Stimulated activated memory B cell treated with anti-CD40 and anti-IgM and Interleukin-4, amounts not matched to agents 10 μg/mL and 1 μg/mL and 100 μg/mL, for 72 hours (primary cell): Measurements from ENCODE around the gene DYRK2.
A peak's percentile ranks its signal among the peaks of the same experiment; 100 is the strongest.

Source experiments
- ATAC-seq: fragments of 150-1000 bp; cut with Tn5 transposase; 2 replicates; pipeline ENCODE4 v1.10.0; 2021
- H3K27ac Mint-ChIP-seq: one replicate; pipeline ENCODE4 v1.8.0; 2022; ENCODE audit warnings: mild to moderate bottlenecking, mixed read lengths
- H3K27me3 Mint-ChIP-seq: one replicate; pipeline ENCODE4 v1.8.0; 2022; ENCODE audit warnings: mixed read lengths
- H3K36me3 Mint-ChIP-seq: one replicate; pipeline ENCODE4 v1.8.0; 2022; ENCODE audit warnings: mixed read lengths
- H3K4me1 Mint-ChIP-seq: one replicate; pipeline ENCODE4 v1.8.0; 2022; ENCODE audit warnings: mixed read lengths
- H3K4me3 Mint-ChIP-seq: one replicate; pipeline ENCODE4 v1.8.0; 2022; ENCODE audit warnings: mild to moderate bottlenecking, moderate library complexity, mixed read lengths
- H3K9me3 Mint-ChIP-seq: one replicate; pipeline ENCODE4 v1.8.0; 2022; ENCODE audit warnings: mixed read lengths

The DYRK2 gene

DNA sequence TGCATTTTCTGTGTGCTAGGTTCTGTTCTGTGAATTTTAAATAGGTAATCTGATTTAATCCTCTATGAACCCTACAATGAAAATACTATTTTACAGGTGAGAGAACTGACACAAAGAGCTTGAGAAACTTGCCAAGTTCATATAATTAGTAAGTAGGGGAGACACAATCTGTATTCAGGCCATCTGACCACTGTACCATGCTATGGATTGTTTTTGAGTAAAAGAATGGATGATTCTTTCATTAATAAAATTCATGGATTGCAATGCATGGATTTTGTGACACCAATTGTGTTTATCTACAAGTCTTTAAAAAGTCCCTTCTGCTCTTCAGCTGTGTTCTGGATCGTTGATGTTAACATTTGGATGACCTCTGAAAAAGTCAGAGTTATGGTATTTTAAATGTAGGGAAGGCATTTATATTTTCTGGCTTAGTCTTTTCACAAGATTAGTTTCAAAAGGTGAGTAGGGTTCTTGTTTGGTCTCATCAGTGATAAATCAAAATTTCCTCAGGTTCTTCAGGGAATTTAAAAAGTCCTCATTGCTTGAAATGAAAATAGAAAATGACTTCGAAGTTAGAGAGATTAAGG is 15.4 kb upstream of the DYRK2 start:
- Mint-ChIP-seq H3K9me3 (peaks cover 6% of the 10 kb centered on the region), H3K27ac (peak overlapping the region; percentile 83), H3K4me3 (no peak overlapping the region), H3K4me1 (peaks cover 66% of the 10 kb centered on the region), H3K27me3 (no peaks in the 10 kb centered on the region), H3K36me3 (peaks cover 10% of the 10 kb centered on the region)
- ATAC-seq, result no peak

DNA sequence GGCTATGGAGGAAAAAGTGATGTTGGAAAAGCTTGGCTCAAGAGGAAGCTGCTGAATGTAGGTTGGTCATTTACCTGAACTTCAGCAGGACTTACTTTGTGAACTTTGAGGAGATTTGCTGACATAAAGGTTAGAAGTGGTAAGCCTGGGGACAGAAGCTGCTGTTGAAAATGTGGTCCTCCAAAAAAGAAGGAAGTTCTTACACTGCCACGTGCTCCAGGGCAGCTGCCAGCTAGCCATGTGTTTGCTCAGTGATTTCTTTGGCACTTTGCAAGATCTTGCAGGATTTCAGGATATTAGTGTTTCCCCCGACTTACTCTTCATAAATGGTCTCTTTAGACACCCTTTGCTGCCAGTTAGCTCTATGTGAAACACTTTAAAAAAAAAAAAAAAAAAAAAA is 14.8 kb upstream of the DYRK2 start:
- peak overlapping the region; percentile 83 for H3K27ac Mint-ChIP-seq
- H3K4me3 Mint-ChIP-seq, result no peak overlapping the region
- peaks cover 10% of the 10 kb centered on the region for H3K36me3 Mint-ChIP-seq
- ATAC-seq, result no peak
- peaks cover 6% of the 10 kb centered on the region for H3K9me3 Mint-ChIP-seq
- H3K4me1 Mint-ChIP-seq, result peaks cover 62% of the 10 kb centered on the region
- no peaks in the 10 kb centered on the region for H3K27me3 Mint-ChIP-seq

DNA sequence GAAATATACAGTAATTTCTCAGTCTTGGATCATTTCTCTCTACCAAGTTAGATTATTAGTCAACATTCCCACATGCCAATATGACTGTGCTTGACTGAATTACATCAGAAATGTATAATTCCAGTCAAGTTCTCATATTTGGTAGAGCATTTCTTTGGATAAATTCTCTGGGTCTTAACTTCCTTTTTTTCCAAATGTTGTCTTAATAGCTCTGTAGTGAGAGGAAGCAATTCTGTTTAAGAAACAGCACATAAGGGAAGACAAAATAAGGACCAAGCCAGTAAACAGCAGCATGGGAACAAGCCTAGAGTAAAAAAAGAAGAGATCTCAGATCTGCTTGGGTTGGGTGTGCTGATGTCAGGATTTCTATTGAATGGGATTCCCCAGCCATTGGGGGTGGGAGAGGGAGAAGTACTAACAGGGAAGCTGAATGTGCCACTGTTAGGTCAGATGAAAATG is 14.2 kb upstream of the DYRK2 start:
- Mint-ChIP-seq H3K27me3 (no peaks in the 10 kb centered on the region), H3K4me3 (no peak overlapping the region), H3K9me3 (peaks cover 2% of the 10 kb centered on the region), H3K36me3 (peaks cover 6% of the 10 kb centered on the region), H3K27ac (peak overlapping the region; percentile 83), H3K4me1 (peaks cover 55% of the 10 kb centered on the region)
- no peak for ATAC-seq

DNA sequence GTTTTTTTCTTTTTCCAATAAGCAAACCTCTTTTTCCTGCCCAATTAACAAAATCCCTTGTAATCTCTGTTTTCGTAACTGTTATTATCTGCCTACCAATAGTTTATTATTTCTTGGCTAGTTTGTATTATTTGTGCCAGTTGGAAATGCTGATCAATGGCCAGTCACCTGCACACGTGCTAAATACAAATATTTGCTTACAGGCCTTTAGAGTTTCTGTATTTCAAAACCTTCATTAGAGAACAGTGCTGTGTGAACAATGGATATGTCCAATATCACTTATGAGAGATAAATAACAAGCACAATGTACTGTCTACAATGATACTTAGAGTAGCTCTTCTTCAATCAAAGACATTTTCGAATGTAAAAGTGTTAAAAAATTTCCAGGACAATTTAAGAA is 10.8 kb upstream of the DYRK2 start:
- ATAC-seq, result no peak
- H3K4me1 Mint-ChIP-seq, result peaks cover 25% of the 10 kb centered on the region
- H3K4me3 Mint-ChIP-seq, result no peak overlapping the region
- H3K27ac Mint-ChIP-seq, result no peak overlapping the region
- no peaks in the 10 kb centered on the region for H3K27me3 Mint-ChIP-seq
- H3K9me3 Mint-ChIP-seq, result no peaks in the 10 kb centered on the region
- H3K36me3 Mint-ChIP-seq, result no peaks in the 10 kb centered on the region

DNA sequence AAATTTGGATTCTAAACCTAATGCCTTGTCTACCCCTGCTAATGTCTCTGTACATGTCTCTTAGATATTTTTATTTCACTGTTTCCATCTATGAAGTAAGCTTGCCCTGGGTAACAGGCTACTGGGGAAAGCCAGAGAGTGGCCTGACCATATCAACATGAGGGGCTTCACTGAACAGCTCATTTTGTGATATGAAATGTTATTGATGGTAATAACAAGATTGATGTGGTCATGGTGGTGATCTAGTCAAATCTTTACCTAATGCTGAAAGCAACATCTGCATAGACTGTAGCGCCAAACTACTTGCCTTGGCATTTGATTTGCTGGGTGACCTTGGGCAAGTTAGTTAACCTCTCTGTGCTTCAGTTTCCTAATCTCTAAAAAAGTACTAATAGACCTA is 9.9 kb upstream of the DYRK2 start:
- H3K27ac Mint-ChIP-seq, result no peak overlapping the region
- H3K36me3 Mint-ChIP-seq, result no peaks in the 10 kb centered on the region
- no peak for ATAC-seq

DNA sequence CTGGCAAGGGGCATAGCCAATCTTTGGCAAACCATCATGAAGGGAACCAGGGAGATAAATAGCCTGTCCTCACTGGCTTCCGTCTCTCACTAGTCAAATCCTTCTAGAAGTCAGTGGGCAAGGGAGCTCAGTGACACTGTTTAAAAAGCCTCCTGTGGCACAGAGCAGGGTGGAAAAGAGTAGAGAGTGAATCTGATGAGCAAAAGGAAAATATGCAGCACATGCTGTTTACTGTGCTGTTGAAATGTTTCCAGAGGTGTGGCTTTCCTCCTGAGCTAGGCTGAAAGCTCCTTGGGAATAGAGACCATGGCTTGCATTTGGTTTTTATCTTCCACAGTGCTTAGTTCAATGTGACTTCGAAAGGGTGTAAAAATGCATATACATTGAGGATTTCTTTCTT is 7.7 kb upstream of the DYRK2 start:
- Mint-ChIP-seq H3K4me1 (no peaks in the 10 kb centered on the region), H3K4me3 (no peak overlapping the region), H3K36me3 (no peaks in the 10 kb centered on the region), H3K27me3 (no peaks in the 10 kb centered on the region), H3K9me3 (no peaks in the 10 kb centered on the region), H3K27ac (no peak overlapping the region)
- ATAC-seq, result no peak

More for the DNA sequence above, 9.9 kb upstream of the DYRK2 start:
- peaks cover 16% of the 10 kb centered on the region for H3K4me1 Mint-ChIP-seq
- no peaks in the 10 kb centered on the region for H3K27me3 Mint-ChIP-seq
- H3K4me3 Mint-ChIP-seq, result no peak overlapping the region
- no peaks in the 10 kb centered on the region for H3K9me3 Mint-ChIP-seq

DNA sequence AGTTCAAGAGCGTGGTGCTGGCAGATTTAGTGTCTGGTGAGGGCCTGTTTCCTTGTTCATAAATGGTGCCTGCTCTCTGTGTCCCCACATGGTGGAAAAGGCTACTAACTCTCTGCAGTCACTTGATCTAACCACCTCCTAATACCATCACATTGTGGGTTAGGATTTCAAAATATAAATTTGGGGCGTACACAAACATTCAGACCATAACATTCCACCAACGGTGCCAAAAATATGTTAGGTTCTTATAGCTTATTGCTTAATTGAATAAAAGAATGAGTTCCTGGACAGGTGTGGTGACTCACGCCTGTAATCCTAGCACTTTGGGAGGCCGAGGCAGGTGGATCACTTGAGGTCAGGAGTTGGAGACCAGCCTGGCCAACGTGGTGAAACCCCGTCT is 3.4 kb upstream of the DYRK2 start:
- no peak for ATAC-seq
- Mint-ChIP-seq H3K4me1 (peaks cover 12% of the 10 kb centered on the region), H3K36me3 (peaks cover 3% of the 10 kb centered on the region), H3K27ac (no peak overlapping the region), H3K4me3 (no peak overlapping the region), H3K27me3 (no peaks in the 10 kb centered on the region), H3K9me3 (no peaks in the 10 kb centered on the region)

DNA sequence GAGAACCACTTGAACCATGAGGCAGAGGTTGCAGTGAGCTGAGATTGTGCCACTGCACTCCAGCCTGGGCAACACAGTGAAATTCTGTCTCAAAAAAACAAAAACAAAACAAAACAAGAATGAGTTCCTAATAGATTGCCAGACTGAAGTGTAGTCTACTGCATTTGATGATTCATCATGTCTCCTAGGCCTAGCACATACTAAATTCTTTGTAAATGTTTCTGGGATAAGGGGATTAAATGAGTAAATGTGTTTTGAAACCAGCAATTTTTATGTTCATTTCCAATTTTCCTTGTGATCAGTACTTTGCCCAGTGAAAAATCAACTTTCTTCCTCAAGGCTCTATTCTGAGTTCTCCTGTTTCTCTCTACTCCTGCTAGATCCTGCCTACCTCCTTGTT is 2.9 kb upstream of the DYRK2 start:
- no peaks in the 10 kb centered on the region for H3K27me3 Mint-ChIP-seq
- H3K4me1 Mint-ChIP-seq, result peaks cover 17% of the 10 kb centered on the region
- no peak overlapping the region for H3K27ac Mint-ChIP-seq
- H3K36me3 Mint-ChIP-seq, result peaks cover 6% of the 10 kb centered on the region
- H3K4me3 Mint-ChIP-seq, result no peak overlapping the region
- ATAC-seq, result no peak
- H3K9me3 Mint-ChIP-seq, result no peaks in the 10 kb centered on the region

DNA sequence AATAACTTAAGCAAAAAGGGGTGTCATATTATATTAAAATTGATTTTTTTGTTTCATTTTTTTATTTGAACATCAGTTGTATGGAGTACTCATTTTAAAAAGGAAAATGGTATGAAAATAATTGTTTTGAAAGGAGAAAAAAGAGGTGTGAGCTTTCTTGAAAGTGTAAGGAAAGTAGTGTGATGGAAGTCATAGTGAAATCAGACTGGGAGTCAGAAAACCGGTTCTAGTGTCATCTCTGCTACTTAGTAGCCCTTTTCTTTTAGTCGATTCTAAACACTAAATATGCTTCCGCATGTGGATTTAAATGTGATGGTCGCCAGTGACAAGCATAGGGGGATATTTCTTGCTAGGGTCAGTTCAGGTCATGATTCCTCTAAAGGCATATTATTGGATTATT is 1.8 kb upstream of the DYRK2 start:
- Mint-ChIP-seq H3K27me3 (no peaks in the 10 kb centered on the region), H3K36me3 (peaks cover 6% of the 10 kb centered on the region), H3K27ac (peak overlapping the region; percentile 92), H3K4me1 (peaks cover 28% of the 10 kb centered on the region), H3K9me3 (no peaks in the 10 kb centered on the region), H3K4me3 (peak overlapping the region; percentile 98)
- no peak for ATAC-seq

DNA sequence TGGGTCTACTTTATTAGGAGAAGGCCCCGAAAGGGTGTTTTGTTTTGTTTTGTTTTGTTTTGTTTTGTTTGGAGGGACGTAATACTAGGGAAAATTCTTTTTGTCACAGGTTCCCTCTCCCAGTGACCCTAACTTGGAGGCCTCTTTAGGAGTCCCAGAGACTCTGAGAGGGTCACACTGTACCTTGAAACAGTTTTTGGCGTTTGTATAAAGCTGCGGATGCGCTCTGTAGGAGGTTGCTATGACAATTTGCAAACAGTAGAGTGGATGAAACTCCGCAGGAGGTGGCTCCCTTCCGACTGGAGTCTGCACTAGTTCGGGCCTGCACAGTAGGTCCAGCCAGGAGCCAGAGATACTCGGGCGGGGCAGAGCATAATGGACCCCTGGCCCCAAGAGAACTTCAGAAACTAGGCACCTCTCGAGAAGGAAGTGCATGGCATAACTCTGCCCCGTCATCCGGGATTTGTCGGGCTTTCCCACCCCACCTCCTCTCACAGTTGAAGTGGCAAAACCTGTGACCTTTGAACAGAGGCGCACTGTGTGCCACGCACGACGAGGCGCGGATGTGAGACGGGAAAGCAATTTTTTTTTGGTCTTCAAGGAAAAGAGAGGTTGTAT is 1.3 kb upstream of the DYRK2 start:
- peak overlapping the region; percentile 98 for H3K4me3 Mint-ChIP-seq
- no peaks in the 10 kb centered on the region for H3K9me3 Mint-ChIP-seq
- ATAC-seq, result no peak
- H3K27ac Mint-ChIP-seq, result peak overlapping the region; percentile 92
- peaks cover 6% of the 10 kb centered on the region for H3K36me3 Mint-ChIP-seq
- no peaks in the 10 kb centered on the region for H3K27me3 Mint-ChIP-seq
- peaks cover 28% of the 10 kb centered on the region for H3K4me1 Mint-ChIP-seq

DNA sequence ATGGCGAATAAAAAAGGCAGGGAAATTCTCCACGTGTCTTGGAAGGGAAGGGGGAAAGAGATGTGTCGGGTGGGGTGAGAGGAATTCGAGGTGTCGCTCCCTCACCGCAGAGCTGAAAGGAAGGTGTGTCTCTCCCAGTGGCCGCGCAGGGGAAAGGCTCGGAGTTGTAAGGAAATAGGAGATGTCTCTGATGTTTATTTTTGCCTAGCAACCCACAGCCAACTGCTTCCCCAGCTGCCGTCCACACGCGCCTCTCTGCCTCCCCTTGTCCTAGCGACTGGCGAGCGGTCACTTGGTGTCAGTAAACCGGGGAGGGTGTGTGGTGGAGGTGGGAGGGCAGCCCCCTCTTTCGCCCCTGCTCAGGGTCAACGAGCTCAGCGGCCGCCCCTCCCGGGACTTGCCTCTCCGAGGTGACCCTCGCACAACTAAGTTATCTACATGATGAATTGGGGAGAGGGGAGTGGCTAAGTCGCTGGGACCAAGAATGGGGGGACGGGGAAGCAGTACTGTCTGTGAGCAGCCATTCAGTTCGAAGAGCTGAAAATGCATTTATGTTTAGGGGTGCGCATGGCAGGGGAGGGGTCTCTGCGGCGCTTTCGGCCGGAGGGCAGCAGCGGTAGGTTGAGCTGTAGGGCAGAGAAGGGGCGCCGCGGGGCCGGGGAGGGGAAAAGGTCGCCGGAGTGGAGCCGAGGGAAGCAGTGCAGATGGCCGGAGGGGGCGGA is 585 bp upstream of the DYRK2 start:
- peaks cover 28% of the 10 kb centered on the region for H3K4me1 Mint-ChIP-seq
- no peaks in the 10 kb centered on the region for H3K27me3 Mint-ChIP-seq
- peak; percentile 18 for ATAC-seq
- H3K27ac Mint-ChIP-seq, result peak overlapping the region; percentile 92
- H3K4me3 Mint-ChIP-seq, result peak overlapping the region; percentile 98
- H3K36me3 Mint-ChIP-seq, result peaks cover 6% of the 10 kb centered on the region
- no peaks in the 10 kb centered on the region for H3K9me3 Mint-ChIP-seq

DNA sequence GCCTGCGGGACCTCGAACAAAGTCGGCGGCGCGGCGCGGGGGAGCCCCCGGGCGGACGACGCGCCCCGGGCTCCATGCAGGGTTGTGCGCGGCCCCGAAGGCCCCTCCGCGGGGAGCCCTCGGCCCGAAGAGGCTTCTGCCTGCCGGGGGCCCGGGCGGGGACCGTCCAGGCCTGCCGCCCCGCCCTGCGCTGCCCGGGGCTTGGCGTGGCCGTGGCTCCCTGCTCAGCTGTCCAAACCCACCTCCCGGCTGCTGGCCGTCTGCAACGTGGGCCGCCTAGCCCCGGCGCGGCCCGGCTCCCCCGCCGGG is 670 bp downstream of the DYRK2 start:
- peak overlapping the region; percentile 88 for H3K27ac Mint-ChIP-seq

DNA sequence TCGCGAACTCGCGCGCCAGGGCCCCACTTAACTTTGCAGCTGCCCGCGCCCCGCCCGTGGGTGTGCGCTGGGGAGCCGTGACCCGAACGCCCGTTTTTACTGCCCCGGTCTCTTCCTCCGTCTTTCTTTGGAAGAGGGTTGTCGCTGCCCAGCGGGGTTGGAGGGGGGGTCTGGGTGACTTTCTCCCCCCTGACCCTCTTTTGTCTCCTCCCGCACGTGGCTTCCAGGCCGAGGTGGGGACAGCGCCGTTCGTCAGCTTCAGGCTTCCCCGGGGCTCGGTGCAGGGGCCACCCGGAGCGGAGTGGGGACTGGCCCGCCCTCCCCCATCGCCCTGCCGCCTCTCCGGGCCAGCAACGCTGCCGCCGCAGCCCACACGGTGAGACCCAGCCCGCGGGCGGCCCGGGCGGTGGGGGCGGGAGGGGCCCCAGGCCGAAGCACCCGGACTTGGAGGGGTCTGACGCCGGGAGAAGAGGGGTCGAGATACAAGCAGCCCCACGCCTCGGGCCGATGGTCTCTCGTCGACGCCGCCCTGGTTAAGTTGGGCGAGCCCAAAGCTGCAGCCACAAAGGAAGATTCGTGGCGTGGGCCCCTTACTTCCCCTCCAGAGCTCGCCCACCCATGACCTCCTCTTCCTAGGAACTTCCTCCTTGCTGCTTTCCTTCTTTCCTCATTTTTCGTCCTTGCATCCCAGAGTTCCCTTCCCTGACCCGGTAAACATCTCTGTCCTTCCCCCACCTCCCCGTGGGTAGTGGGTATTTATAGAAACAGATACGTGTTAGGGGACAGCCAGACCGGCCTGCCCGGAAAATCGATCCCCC is 1.2 kb downstream of the DYRK2 start:
- H3K9me3 Mint-ChIP-seq, result no peaks in the 10 kb centered on the region
- H3K27ac Mint-ChIP-seq, result peak overlapping the region; percentile 88
- no peaks in the 10 kb centered on the region for H3K27me3 Mint-ChIP-seq
- ATAC-seq, result peak; percentile 26
- peaks cover 23% of the 10 kb centered on the region for H3K36me3 Mint-ChIP-seq
- H3K4me1 Mint-ChIP-seq, result peaks cover 45% of the 10 kb centered on the region
- H3K4me3 Mint-ChIP-seq, result peak overlapping the region; percentile 85

More for the DNA sequence above, 670 bp downstream of the DYRK2 start:
- no peaks in the 10 kb centered on the region for H3K27me3 Mint-ChIP-seq
- peaks cover 40% of the 10 kb centered on the region for H3K4me1 Mint-ChIP-seq
- peaks cover 17% of the 10 kb centered on the region for H3K36me3 Mint-ChIP-seq
- peak overlapping the region; percentile 85 for H3K4me3 Mint-ChIP-seq
- peak; percentile 52 for ATAC-seq
- H3K9me3 Mint-ChIP-seq, result no peaks in the 10 kb centered on the region

DNA sequence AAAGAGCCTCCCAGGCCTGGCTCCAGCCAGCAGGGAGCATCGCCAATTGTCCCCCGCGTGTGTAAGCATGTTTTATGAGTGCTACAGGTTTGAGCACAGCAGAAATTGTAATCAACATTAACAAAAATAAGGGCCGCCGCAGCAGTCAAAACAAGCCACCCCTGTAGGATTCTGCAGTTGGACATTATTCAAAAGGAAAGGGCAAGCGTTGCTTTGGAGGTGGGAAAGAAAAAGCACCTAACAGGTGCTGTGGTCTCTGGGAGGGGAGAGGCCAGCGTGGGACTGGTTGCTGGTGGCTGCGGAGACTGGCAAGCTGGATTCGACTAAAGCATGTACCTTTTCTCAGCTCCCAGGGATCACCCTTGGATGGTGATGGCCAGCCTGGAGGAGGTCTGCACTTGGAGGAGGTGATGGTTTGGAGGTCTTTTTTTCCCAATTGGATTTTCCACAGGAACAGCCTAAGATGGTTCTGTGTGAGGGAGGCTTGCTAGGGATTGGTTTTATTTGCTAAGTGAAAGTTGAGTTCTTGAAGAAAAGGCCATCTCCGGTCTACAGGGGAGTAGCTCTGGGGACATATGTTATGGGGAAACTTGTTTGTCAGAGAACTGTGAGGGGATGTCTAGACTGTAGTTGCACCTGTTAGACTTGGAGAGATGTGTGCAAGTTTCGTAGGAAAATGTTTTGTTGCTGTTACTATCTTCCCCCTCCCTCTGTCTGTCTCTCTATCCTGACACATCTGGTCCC is 2.0 kb downstream of the DYRK2 start:
- H3K4me1 Mint-ChIP-seq, result peaks cover 51% of the 10 kb centered on the region
- peak overlapping the region; percentile 88 for H3K27ac Mint-ChIP-seq
- no peaks in the 10 kb centered on the region for H3K27me3 Mint-ChIP-seq
- H3K4me3 Mint-ChIP-seq, result peak overlapping the region; percentile 85
- no peak for ATAC-seq
- H3K36me3 Mint-ChIP-seq, result peaks cover 24% of the 10 kb centered on the region
- H3K9me3 Mint-ChIP-seq, result no peaks in the 10 kb centered on the region
